Activated naive CD4-positive, alpha-beta T cell treated with anti-CD3 and anti-CD28 coated beads for 36 hours (primary cell): ENCODE measurements around the gene LRP1B. TPM values are rescaled to one million over a fixed set of nuclear protein-coding genes. Genes with fewer than 3 reads are reported as not detected.

Experiments used
- CTCF ChIA-PET: fragments of 350-600 bp; sonication (Branson Sonifier 250); formaldehyde crosslinking; loops from one replicate; lab custom pipeline; 2021; ENCODE audit warnings: antibody characterized with exemption; lab: Charles Lee
- DNase-seq: peaks from one replicate; pipeline ENCODE4 v3.0.0-alpha.2; 2020
- H3K27ac Mint-ChIP-seq: one replicate; pipeline ENCODE4 v1.8.0; 2021; ENCODE audit warnings: mild to moderate bottlenecking, mixed read lengths
- H3K27me3 Mint-ChIP-seq: one replicate; pipeline ENCODE4 v1.8.0; 2021; ENCODE audit warnings: low read depth, mixed read lengths
- H3K36me3 Mint-ChIP-seq: one replicate; pipeline ENCODE4 v1.8.0; 2021; ENCODE audit warnings: low read depth, mixed read lengths
- H3K4me1 Mint-ChIP-seq: one replicate; pipeline ENCODE4 v1.8.0; 2021; ENCODE audit warnings: low read depth, mixed read lengths
- H3K4me3 Mint-ChIP-seq: one replicate; pipeline ENCODE4 v1.8.0; 2021; ENCODE audit warnings: mild to moderate bottlenecking, moderate library complexity, mixed read lengths
- H3K9me3 Mint-ChIP-seq: one replicate; pipeline ENCODE4 v1.8.0; 2021; ENCODE audit warnings: mixed read lengths
- intact Hi-C: fragments of 100-400 bp; cut with micrococcal nuclease; formaldehyde crosslinking; loops from one replicate; pipeline ENCODE4 v1.15.1; 2023
- total RNA-seq, 2 experiments: library from RNA; stranded (reverse); gene quantifications; one replicate each; pipeline ENCODE4 v1.2.3, GENCODE V29; 2021

Gene LRP1B
- total RNA-seq, 2 experiments from 2014 or later = not detected

GRCh38 chr2:141888987-141889555 is 241.7 kb downstream of the LRP1B start:
- Mint-ChIP-seq H3K27me3 (no peaks in the 10 kb centered on the region), H3K27ac (no peak overlapping the region), H3K4me3 (no peak overlapping the region), H3K4me1 (no peaks in the 10 kb centered on the region), H3K9me3 (peaks cover 2% of the 10 kb centered on the region), H3K36me3 (no peaks in the 10 kb centered on the region)
- intact Hi-C loops = no loop called here
- CTCF ChIA-PET = no interaction called here
- no peak for DNase-seq

- Mint-ChIP-seq H3K4me1 (no peaks in the 10 kb centered on the region), H3K9me3 (no peaks in the 10 kb centered on the region), H3K27me3 (no peaks in the 10 kb centered on the region), H3K36me3 (no peaks in the 10 kb centered on the region), H3K27ac (no peak overlapping the region), H3K4me3 (no peak overlapping the region)
- no peak for DNase-seq
- CTCF ChIA-PET = no interaction called here
- intact Hi-C loops = no loop called here
Observed at GRCh38 chr2:141887363-141887762, 243.5 kb downstream of the LRP1B start.

GRCh38 chr2:141878016-141878415 is 252.8 kb downstream of the LRP1B start:
- no peak overlapping the region for H3K27ac Mint-ChIP-seq
- CTCF ChIA-PET = no interaction called here
- no peaks in the 10 kb centered on the region for H3K4me1 Mint-ChIP-seq
- no peak for DNase-seq
- intact Hi-C loops = no loop called here
- peaks cover 3% of the 10 kb centered on the region for H3K9me3 Mint-ChIP-seq
- H3K4me3 Mint-ChIP-seq = no peak overlapping the region
- H3K27me3 Mint-ChIP-seq = no peaks in the 10 kb centered on the region
- H3K36me3 Mint-ChIP-seq = no peaks in the 10 kb centered on the region

- no peak for DNase-seq
- H3K4me1 Mint-ChIP-seq = no peaks in the 10 kb centered on the region
- H3K36me3 Mint-ChIP-seq = no peaks in the 10 kb centered on the region
- intact Hi-C loops = no loop called here
- CTCF ChIA-PET = no interaction called here
- H3K27ac Mint-ChIP-seq = no peak overlapping the region
- H3K9me3 Mint-ChIP-seq = peaks cover 9% of the 10 kb centered on the region
- H3K4me3 Mint-ChIP-seq = no peak overlapping the region
- no peaks in the 10 kb centered on the region for H3K27me3 Mint-ChIP-seq
Observed at GRCh38 chr2:141871913-141872634, 258.7 kb downstream of the LRP1B start.

- H3K9me3 Mint-ChIP-seq = peaks cover 13% of the 10 kb centered on the region
- no peak for DNase-seq
- H3K27ac Mint-ChIP-seq = no peak overlapping the region
- H3K4me3 Mint-ChIP-seq = no peak overlapping the region
- no peaks in the 10 kb centered on the region for H3K36me3 Mint-ChIP-seq
- no peaks in the 10 kb centered on the region for H3K27me3 Mint-ChIP-seq
- intact Hi-C loops = no loop called here
- no peaks in the 10 kb centered on the region for H3K4me1 Mint-ChIP-seq
- CTCF ChIA-PET = no interaction called here
Observed at GRCh38 chr2:141869572-141869971, 261.2 kb downstream of the LRP1B start.

- Mint-ChIP-seq H3K4me1 (no peaks in the 10 kb centered on the region), H3K27me3 (no peaks in the 10 kb centered on the region), H3K36me3 (no peaks in the 10 kb centered on the region), H3K27ac (no peak overlapping the region), H3K9me3 (peaks cover 7% of the 10 kb centered on the region), H3K4me3 (no peak overlapping the region)
- DNase-seq = no peak
- CTCF ChIA-PET = no interaction called here
- intact Hi-C loops = no loop called here
Observed at GRCh38 chr2:141863964-141864363, 266.9 kb downstream of the LRP1B start.

GRCh38 chr2:141856215-141856919 is 274.4 kb downstream of the LRP1B start:
- Mint-ChIP-seq H3K36me3 (no peaks in the 10 kb centered on the region), H3K27ac (no peak overlapping the region), H3K4me1 (no peaks in the 10 kb centered on the region), H3K4me3 (no peak overlapping the region), H3K9me3 (peaks cover 5% of the 10 kb centered on the region), H3K27me3 (no peaks in the 10 kb centered on the region)
- intact Hi-C loops = no loop called here
- DNase-seq = no peak
- CTCF ChIA-PET = no interaction called here

GRCh38 chr2:141848191-141848590 is 282.6 kb downstream of the LRP1B start:
- no peaks in the 10 kb centered on the region for H3K27me3 Mint-ChIP-seq

GRCh38 chr2:141844231-141844630 is 286.6 kb downstream of the LRP1B start:
- H3K27ac Mint-ChIP-seq = no peak overlapping the region
- H3K27me3 Mint-ChIP-seq = no peaks in the 10 kb centered on the region
- H3K36me3 Mint-ChIP-seq = no peaks in the 10 kb centered on the region
- DNase-seq = no peak
- H3K9me3 Mint-ChIP-seq = peaks cover 2% of the 10 kb centered on the region
- intact Hi-C loops = no loop called here
- H3K4me1 Mint-ChIP-seq = no peaks in the 10 kb centered on the region
- H3K4me3 Mint-ChIP-seq = no peak overlapping the region
- CTCF ChIA-PET = no interaction called here

More at GRCh38 chr2:141848191-141848590, 282.6 kb downstream of the LRP1B start:
- no peak overlapping the region for H3K27ac Mint-ChIP-seq
- CTCF ChIA-PET = no interaction called here
- no peaks in the 10 kb centered on the region for H3K36me3 Mint-ChIP-seq
- H3K4me1 Mint-ChIP-seq = no peaks in the 10 kb centered on the region
- intact Hi-C loops = no loop called here
- no peak overlapping the region for H3K4me3 Mint-ChIP-seq
- DNase-seq = no peak
- peaks cover 2% of the 10 kb centered on the region for H3K9me3 Mint-ChIP-seq

GRCh38 chr2:141835103-141835502 is 295.7 kb downstream of the LRP1B start:
- no peaks in the 10 kb centered on the region for H3K4me1 Mint-ChIP-seq
- intact Hi-C loops = no loop called here
- no peak for DNase-seq
- peaks cover 3% of the 10 kb centered on the region for H3K9me3 Mint-ChIP-seq
- CTCF ChIA-PET = no interaction called here
- no peaks in the 10 kb centered on the region for H3K27me3 Mint-ChIP-seq
- no peaks in the 10 kb centered on the region for H3K36me3 Mint-ChIP-seq
- H3K27ac Mint-ChIP-seq = no peak overlapping the region
- H3K4me3 Mint-ChIP-seq = no peak overlapping the region

- no peaks in the 10 kb centered on the region for H3K4me1 Mint-ChIP-seq
- H3K27ac Mint-ChIP-seq = no peak overlapping the region
- CTCF ChIA-PET = no interaction called here
- no peaks in the 10 kb centered on the region for H3K9me3 Mint-ChIP-seq
- H3K27me3 Mint-ChIP-seq = no peaks in the 10 kb centered on the region
- no peaks in the 10 kb centered on the region for H3K36me3 Mint-ChIP-seq
- intact Hi-C loops = no loop called here
- no peak for DNase-seq
- no peak overlapping the region for H3K4me3 Mint-ChIP-seq
Observed at GRCh38 chr2:141828761-141829160, 302.1 kb downstream of the LRP1B start.

GRCh38 chr2:141824790-141825189 is 306.0 kb downstream of the LRP1B start:
- DNase-seq = no peak
- Mint-ChIP-seq H3K4me3 (no peak overlapping the region), H3K4me1 (no peaks in the 10 kb centered on the region), H3K36me3 (no peaks in the 10 kb centered on the region), H3K27ac (no peak overlapping the region), H3K9me3 (peaks cover 4% of the 10 kb centered on the region), H3K27me3 (no peaks in the 10 kb centered on the region)
- CTCF ChIA-PET = no interaction called here
- intact Hi-C loops = no loop called here

GRCh38 chr2:141820893-141821292 is 309.9 kb downstream of the LRP1B start:
- no peak overlapping the region for H3K4me3 Mint-ChIP-seq
- no peaks in the 10 kb centered on the region for H3K4me1 Mint-ChIP-seq
- H3K27me3 Mint-ChIP-seq = no peaks in the 10 kb centered on the region
- H3K27ac Mint-ChIP-seq = no peak overlapping the region
- H3K9me3 Mint-ChIP-seq = peaks cover 11% of the 10 kb centered on the region
- intact Hi-C loops = no loop called here
- CTCF ChIA-PET = interaction anchor here (0.6 kb wide), 1 partner anchor 8 kb away, joined by 5 read pairs; no protein-coding TSS in a partner anchor
- H3K36me3 Mint-ChIP-seq = no peaks in the 10 kb centered on the region
- DNase-seq = no peak
